Measurements from ENCODE around the gene SEPTIN10. TPM values are rescaled to one million over a fixed set of nuclear protein-coding genes. Genes with fewer than 3 reads are reported as not detected.

Gene SEPTIN10
- total RNA-seq, 1 experiment from 2014 or later = 92.5 TPM

- Histone ChIP-seq H3K56ac (ENCODE audit: insufficient read length, low read depth, low read length) (no peak overlapping the region), H4K20me1 (ENCODE audit: control insufficient read depth, insufficient read depth, insufficient read length) (no peaks in the 10 kb centered on the region), H2AK5ac (ENCODE audit: insufficient read length, low read length) (no peak overlapping the region), H3K79me2 (ENCODE audit: insufficient read depth, low read length) (no peaks in the 10 kb centered on the region), H3K18ac (ENCODE audit: insufficient read length, low read depth, low read length) (no peak overlapping the region), H3K4me2 (ENCODE audit: insufficient read depth, insufficient read length, low read length) (no peak overlapping the region), H3K4me1 (ENCODE audit: insufficient read depth, low read length) (no peaks in the 10 kb centered on the region), H2BK5ac (ENCODE audit: insufficient read length, low read length) (no peak overlapping the region), H3K27me3 (ENCODE audit: insufficient read depth, low read length) (no peaks in the 10 kb centered on the region), H3K79me1 (ENCODE audit: insufficient read depth, low read depth, low read length, poor library complexity, severe bottlenecking) (no peaks in the 10 kb centered on the region), H4K8ac (replicated peaks; ENCODE audit: insufficient read length, low read depth, low read length) (no peak overlapping the region), H4K91ac (ENCODE audit: insufficient read length, low read depth, low read length) (no peak overlapping the region), H2AFZ (ENCODE audit: low read length) (no peak overlapping the region), H2BK12ac (ENCODE audit: insufficient read length, low read depth, low read length) (no peak overlapping the region), H3K4ac (ENCODE audit: low read depth, low read length) (no peak overlapping the region), H2BK15ac (ENCODE audit: low read depth, low read length) (no peak overlapping the region), H3K14ac (ENCODE audit: insufficient read depth, low read length) (no peak overlapping the region), H3K9me3 (ENCODE audit: control insufficient read depth, low read depth, low read length) (no peaks in the 10 kb centered on the region), H4K5ac (ENCODE audit: insufficient read length, low read depth, low read length) (no peak overlapping the region), H3T11ph (ENCODE audit: low read length) (no peak overlapping the region), H3K23me2 (ENCODE audit: insufficient read length, low read depth, low read length, poor library complexity, severe bottlenecking) (no peaks in the 10 kb centered on the region), H2BK20ac (ENCODE audit: low read depth, low read length, poor library complexity, severe bottlenecking) (no peak overlapping the region), H3K9ac (ENCODE audit: extremely low read depth, insufficient read length, low read length) (no peak overlapping the region), H3K23ac (ENCODE audit: insufficient read length, low read depth, low read length) (no peak overlapping the region), H2BK120ac (ENCODE audit: low read depth, low read length, poor library complexity, severe bottlenecking) (no peak overlapping the region), H3K27ac (ENCODE audit: insufficient read length, low read depth, low read length) (no peak overlapping the region)
- no CpG with 5 or more reads among the region's 8 CpGs for WGBS (ENCODE audit: extremely low coverage, insufficient read length, low lambda C conversion rate)
- Mint-ChIP-seq H3K27ac (no peak overlapping the region), H3K9me3 (peaks cover 17% of the 10 kb centered on the region in 2 experiments), H3K4me3 (no peak overlapping the region), H3K27me3 (ENCODE audit: low read depth) (peaks cover 10% of the 10 kb centered on the region), H3K36me3 (ENCODE audit: insufficient read depth in 1 of 3, low read depth in 3 of 3) (peaks cover 9 to 14% (median 12%) of the 10 kb centered on the region in 3 experiments), H3K4me1 (peaks cover 2 to 7% of the 10 kb centered on the region in 2 experiments; a peak in 3 of 4 replicates)
- no peak for TF ChIP-seq CTCF (conservative IDR thresholded peaks at IDR 0.05)
- DNase-seq = no peak
Observed at GRCh38 chr2:109538546-109538945, 75.2 kb downstream of the SEPTIN10 start.
